ENCODE measurements around the gene DGKQ.
"Not testable (repeated sequence)": the region's sequence is repeated elsewhere in the genome, so short reads cannot be mapped to it uniquely, and the experiment has no call there.

Gene DGKQ

GRCh38 chr4:930028-930551 lies 43.3 kb downstream of the DGKQ start:
- peak in 1 of 56 donors; percentile 6 for DNase-seq

GRCh38 chr4:929096-929765 lies 44.1 kb downstream of the DGKQ start:
- no peak for DNase-seq

- DNase-seq: not testable (repeated sequence)
Observed at GRCh38 chr4:927566-927965, 45.8 kb downstream of the DGKQ start.

GRCh38 chr4:926538-926937 lies 46.8 kb downstream of the DGKQ start:
- no peak for DNase-seq

- no peak for DNase-seq
Observed at GRCh38 chr4:925771-926500, 47.4 kb downstream of the DGKQ start.

GRCh38 chr4:925171-925570 lies 48.2 kb downstream of the DGKQ start:
- no peak for DNase-seq

GRCh38 chr4:924107-925096 lies 49.0 kb downstream of the DGKQ start:
- DNase-seq: no peak

- DNase-seq: no peak
Observed at GRCh38 chr4:921830-922331, 51.5 kb downstream of the DGKQ start.

GRCh38 chr4:919004-919680 lies 54.2 kb downstream of the DGKQ start:
- not testable (repeated sequence) for DNase-seq

- DNase-seq: not testable (repeated sequence)
Observed at GRCh38 chr4:918591-918990, 54.8 kb downstream of the DGKQ start.

- no peak for DNase-seq
Observed at GRCh38 chr4:917992-918391, 55.4 kb downstream of the DGKQ start.

GRCh38 chr4:917466-917865 lies 55.9 kb downstream of the DGKQ start:
- DNase-seq: no peak

- peak in 4 of 56 donors; percentile 3 to 37 (median 15) for DNase-seq
Observed at GRCh38 chr4:915595-915994, 57.8 kb downstream of the DGKQ start.

GRCh38 chr4:915041-915474 lies 58.3 kb downstream of the DGKQ start:
- no peak for DNase-seq

- DNase-seq: no peak
Observed at GRCh38 chr4:914531-914930, 58.8 kb downstream of the DGKQ start.

GRCh38 chr4:913280-913618 lies 60.1 kb downstream of the DGKQ start:
- no peak for DNase-seq

- peak in 9 of 56 donors; percentile 12 to 44 (median 15) for DNase-seq
Observed at GRCh38 chr4:912548-913279, 60.7 kb downstream of the DGKQ start.

GRCh38 chr4:911871-912490 lies 61.4 kb downstream of the DGKQ start:
- DNase-seq: no peak

GRCh38 chr4:911221-911751 lies 62.1 kb downstream of the DGKQ start:
- no peak for DNase-seq
